Skin of body (tissue), 2 donors: ENCODE data around the gene DHRSX. TPM values are rescaled to one million over a fixed set of nuclear protein-coding genes. Genes with fewer than 3 reads are reported as not detected.
"Not testable (repeated sequence)": the region's sequence is repeated elsewhere in the genome, so short reads cannot be mapped to it uniquely, and the experiment has no call there.

Source experiments
- DNase-seq: peaks from one replicate; lab custom pipeline; 2025; lab: John Stamatoyannopoulos, UW
- total RNA-seq: library from RNA; depleted of rRNA; stranded (reverse); fragments of >200 nt; gene quantifications from one replicate; pipeline ENCODE4 v1.2.3, GENCODE V29; 2014

DHRSX gene
- total RNA-seq, 1 donor from 2014 or later: 16.1 TPM

DNA sequence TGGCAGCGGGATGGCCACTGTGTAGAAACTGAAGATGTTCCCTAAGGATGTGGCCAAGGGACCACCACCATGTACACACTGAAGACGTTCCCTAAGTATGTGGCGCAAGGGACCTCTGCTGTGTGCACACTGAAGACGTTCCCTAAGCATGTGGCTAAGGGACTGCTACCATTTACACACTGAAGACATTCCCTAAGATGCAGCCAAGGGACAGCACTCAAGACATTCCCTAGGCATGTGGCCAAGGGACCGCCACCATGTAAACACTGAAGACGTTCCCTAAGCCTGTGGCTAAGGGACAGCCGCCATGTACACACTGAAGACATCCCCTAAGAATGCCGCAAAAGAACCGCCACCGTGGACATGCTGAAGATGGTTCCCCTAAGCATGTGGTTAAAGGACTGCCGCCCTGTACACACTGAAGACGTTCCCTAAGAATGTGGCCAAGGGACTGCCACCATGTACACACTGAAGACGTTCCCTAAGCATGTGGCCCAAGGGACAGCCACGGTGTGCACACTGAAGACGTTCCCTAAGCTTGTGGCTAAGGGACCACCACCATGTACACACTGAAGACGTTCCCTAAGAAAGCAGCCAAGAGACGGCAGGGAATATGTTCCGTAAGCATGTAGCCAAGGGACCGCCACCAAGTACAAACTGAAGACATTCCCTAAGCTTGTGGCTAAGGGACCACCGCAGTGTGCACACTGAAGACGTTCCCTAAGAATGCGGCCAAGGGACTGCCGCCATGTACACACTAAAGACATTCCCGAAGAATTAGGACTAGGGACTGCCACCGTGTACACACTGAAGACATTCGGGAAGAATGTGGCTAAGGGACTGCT lies 43.3 kb downstream of the DHRSX start:
- no peak for DNase-seq

DNA sequence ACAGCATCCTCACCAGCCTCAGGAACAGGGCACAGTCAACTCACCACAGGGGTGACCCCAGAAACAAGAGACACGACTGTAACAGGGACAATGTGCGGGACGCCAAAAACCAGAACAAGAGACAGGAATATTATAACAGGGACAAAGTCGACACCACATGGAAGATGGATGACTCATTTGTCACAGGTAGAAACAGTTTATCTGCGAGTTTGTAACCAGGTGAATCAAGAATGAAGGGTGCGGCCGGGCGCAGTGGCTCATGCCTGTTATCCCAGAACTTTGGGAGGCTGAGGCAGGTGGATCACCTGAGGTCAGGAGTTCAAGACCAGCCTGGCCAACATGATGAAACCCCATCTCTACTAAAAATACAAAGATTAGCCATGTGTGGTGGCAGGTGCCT lies 44.7 kb downstream of the DHRSX start:
- DNase-seq: not testable (repeated sequence)

DNA sequence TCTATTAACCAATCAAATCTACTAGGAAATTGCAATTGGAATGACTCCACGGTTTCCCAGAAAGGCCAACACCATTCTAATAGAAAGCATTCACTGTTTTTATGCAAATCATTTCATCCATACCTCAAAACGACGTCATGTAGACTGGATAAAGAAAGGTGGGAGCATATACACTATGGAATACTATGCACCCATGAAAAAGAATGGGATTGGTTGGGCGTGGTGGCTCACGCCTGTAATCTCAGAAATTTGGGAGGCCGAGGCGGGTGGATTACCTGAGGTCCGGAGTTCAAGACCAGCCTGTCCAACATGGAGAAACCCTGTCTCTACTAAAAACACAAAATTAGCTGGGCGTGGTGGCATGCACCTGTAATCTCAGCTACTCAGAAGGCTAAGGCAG lies 46.2 kb downstream of the DHRSX start:
- not testable (repeated sequence) for DNase-seq

- no peak for DNase-seq
These were observed 48.0 kb downstream of the DHRSX start for GRCh38 chrX:2452799-2453198.

DNA sequence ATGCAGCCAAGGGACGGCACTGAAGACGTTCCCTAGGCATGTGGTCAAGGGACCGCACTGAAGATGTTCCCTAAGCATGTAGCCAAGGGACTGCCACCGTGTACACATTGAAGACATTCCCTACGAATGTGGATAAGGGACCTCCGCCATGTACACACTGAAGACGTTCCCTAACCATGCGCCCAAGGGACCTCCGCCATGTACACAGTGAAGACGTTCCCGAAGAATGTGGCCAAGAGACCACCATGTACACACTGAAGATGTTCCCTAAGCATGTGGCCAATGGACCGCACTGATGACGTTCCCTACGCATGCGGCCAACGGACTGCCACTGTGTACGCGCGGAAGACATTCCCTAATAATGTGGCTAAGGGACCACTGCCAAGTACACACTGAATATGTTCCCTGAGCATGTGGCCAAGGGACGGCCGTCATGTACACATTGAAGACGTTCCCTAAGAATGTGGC lies 48.4 kb downstream of the DHRSX start:
- DNase-seq: no peak

DNA sequence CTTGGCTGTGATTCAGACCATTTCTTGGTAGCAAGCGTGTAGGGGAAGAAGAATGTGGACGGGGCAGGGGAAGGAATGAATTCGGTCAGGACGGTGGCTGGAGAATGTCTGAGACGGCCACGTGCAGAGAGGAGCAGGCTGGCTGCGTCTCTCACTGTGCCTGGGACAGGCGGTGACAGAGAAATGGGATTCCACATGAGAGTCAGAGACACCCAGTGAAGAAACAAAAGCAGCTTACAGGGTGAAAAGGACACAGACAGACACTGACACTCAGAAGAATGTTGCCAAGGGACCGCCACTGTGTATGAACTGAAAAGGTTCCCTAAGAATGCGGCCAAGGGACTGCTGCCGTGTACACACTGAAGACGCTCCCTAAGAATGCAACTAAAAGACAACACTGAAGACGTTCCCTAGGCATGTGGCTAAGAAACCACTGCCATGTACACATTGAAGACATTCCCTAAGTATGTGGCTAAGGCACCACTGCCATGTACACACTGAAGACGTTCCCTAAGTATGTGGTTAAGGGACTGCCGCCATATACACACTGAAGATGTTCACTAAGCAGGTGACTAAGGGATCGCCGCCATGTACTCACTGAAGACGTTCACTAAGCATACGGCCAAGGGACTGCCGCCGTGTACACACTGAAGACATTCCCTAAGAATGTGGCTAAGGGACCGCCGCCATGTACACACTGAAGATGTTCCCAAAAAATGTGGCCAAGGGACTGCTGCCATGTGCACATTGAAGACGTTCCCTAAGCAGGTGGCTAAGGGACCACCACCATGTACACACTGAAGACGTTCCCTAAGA lies 49.1 kb downstream of the DHRSX start:
- no peak for DNase-seq

GRCh38 chrX:2450681-2451080 lies 50.1 kb downstream of the DHRSX start:
- no peak for DNase-seq

GRCh38 chrX:2449135-2449886 lies 51.5 kb downstream of the DHRSX start:
- no peak for DNase-seq

GRCh38 chrX:2447484-2447883 lies 53.3 kb downstream of the DHRSX start:
- DNase-seq: no peak

DNA sequence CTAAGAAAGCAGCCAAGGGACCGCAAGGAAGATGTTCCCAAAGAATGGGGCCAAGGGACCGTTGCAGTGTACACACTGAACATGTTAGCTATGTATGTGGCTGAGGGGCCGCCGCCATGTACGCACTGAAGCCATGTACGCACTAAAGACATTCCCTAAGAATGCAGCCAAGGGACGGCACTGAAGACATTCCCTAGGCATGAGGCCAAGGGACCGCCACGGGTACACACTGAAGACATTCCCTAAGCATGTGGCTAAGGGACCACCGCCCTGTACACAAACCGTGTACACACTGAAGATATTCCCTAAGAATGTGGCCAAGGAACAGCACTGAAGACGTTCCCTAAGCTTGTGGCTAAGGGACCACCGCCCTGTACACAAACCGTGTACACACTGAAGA lies 54.0 kb downstream of the DHRSX start:
- no peak for DNase-seq

- DNase-seq: no peak
These were observed 54.8 kb downstream of the DHRSX start for GRCh38 chrX:2445662-2446623.

- DNase-seq: no peak
These were observed 58.1 kb downstream of the DHRSX start for GRCh38 chrX:2442694-2443093.

DNA sequence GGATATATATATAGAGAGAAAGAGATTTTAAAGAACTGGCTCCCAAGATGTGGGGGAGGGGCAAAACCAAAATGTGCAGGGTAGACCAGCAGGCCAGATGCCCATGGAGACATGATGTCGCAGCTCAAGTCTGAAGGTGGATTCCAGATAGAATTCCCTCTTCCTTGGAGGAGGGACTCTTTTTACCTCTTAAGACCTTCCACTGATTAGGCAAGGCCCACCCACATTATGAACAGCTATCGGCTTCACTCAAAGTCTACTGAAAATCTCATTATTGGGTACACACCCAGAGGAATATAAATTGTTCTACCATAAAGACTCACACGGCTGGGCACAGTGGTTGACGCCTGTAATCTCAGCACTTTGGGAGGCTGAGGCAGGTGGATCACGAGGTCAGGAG lies 59.3 kb downstream of the DHRSX start:
- no peak for DNase-seq

DNA sequence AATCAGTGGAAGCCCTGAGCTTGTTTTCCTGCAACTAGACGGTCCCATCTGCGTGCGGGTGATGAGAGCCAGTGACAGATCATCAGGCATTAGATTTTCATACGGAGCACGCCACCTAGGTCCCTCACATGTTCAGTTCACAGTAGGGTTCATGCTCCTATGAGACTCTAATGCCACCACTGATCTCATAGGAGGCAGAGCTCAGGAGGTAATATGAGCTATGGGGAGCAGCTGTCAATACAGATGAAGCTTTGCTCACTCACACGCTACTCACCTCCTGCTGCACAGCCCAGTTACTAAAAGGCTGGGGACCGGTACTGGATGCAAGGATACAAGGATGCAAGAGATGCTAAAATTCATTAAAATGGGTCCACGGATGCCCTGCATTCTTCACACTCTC lies 61.2 kb downstream of the DHRSX start:
- no peak for DNase-seq

GRCh38 chrX:2435465-2435864 lies 65.3 kb downstream of the DHRSX start:
- DNase-seq: no peak

GRCh38 chrX:2434270-2435163 lies 66.3 kb downstream of the DHRSX start:
- no peak for DNase-seq

GRCh38 chrX:2432298-2432863 lies 68.4 kb downstream of the DHRSX start:
- no peak for DNase-seq

GRCh38 chrX:2430265-2430825 lies 70.4 kb downstream of the DHRSX start:
- no peak for DNase-seq

DNA sequence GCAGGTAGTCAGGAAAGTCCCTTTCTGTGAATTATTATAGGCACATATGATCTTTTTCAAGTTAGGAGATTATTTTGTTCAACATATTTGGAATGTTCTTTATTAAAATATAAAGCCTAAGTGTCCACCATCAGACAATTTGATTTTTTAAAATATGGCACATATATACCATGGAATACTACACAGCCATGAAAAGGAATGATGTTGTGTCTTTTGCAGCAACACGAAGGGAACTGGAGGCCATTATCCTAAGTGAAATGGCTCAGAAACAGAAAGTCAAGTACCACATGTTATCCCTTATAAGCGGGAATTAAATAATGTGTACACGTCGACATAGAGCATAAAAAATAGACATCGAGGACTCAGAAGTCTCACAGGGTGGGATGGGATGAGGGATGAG lies 73.0 kb downstream of the DHRSX start:
- no peak for DNase-seq
